Kidney epithelial cell (primary cell): ENCODE data around the gene TBC1D12. TPM values are rescaled to one million over a fixed set of nuclear protein-coding genes. Genes with fewer than 3 reads are reported as not detected.

Experiments
- DNase-seq: peaks from one replicate; pipeline ENCODE4 v3.0.0-alpha.2; 2010; ENCODE audit warnings: low read depth
- H3K27me3 ChIP-seq: 2 replicates; pipeline ENCODE4 v1.6.0; 2011; ENCODE audit warnings: low read length; ENCODE audit not compliant: control insufficient read depth, insufficient read depth
- H3K36me3 ChIP-seq: 2 replicates; pipeline ENCODE4 v1.5.1; 2011; ENCODE audit warnings: low read length; ENCODE audit not compliant: control insufficient read depth, insufficient read depth
- H3K4me3 ChIP-seq: 2 replicates; pipeline ENCODE4 v1.5.1; 2011; ENCODE audit warnings: low read depth, mild to moderate bottlenecking, control low read depth, low read length
- CTCF ChIP-seq: IDR thresholded peaks from 2 replicates; pipeline ENCODE4 v1.5.1; 2011; ENCODE audit warnings: mild to moderate bottlenecking, moderate library complexity, low read length, control low read depth, inconsistent platforms; ENCODE audit not compliant: insufficient read depth, poor library complexity, severe bottlenecking
- total RNA-seq: library from RNA; depleted of rRNA; stranded (reverse); fragments of >200 nt; gene quantifications from 2 replicates; pipeline ENCODE4 v1.2.3, GENCODE V29; 2015

The TBC1D12 gene
- 6.7 and 14.2 TPM in 2 replicates for total RNA-seq

- Histone ChIP-seq H3K36me3 (no peaks in the 10 kb centered on the region), H3K4me3 (peak within 1 kb of the TSS; percentile 83), H3K27me3 (no peaks in the 10 kb centered on the region)
- no peak for TF ChIP-seq CTCF
- DNase-seq, result peak; percentile 89
Measured at GRCh38 chr10:94402204-94402842, at the start of gene TBC1D12. Gene TBC1D12 (plus strand): TSS chr10:94402541. CDS start chr10:94402614, 73 bp downstream.

- no peaks in the 10 kb centered on the region for H3K27me3 ChIP-seq
- no peak for TF ChIP-seq CTCF
- no peak for DNase-seq
- H3K36me3 ChIP-seq, result peaks cover 1% of the 10 kb centered on the region
- no peak overlapping the region for H3K4me3 ChIP-seq
Measured at GRCh38 chr10:94353336-94353735, 49.0 kb upstream of the TBC1D12 start.

DNA sequence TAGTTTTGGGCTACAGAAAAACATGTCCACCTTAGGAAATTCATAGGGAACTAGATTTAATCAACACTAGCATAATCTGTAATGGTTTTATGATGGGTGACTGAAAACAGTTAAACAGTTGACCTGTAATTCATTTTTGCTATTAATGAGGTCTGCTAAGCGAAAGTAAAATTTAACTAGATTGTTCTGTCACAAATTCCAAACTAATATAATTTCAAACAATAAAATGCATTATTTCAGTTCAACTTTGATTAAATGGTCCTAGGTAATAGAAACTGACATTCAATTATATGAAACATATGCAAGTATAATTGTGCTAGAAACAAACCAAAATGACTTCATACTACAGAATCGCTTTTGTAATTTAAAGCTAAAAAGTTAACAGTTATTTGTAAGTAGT lies 46.5 kb upstream of the TBC1D12 start:
- Histone ChIP-seq H3K36me3 (peaks cover 1% of the 10 kb centered on the region), H3K27me3 (no peaks in the 10 kb centered on the region), H3K4me3 (no peak overlapping the region)
- no peak for TF ChIP-seq CTCF
- DNase-seq, result no peak

DNA sequence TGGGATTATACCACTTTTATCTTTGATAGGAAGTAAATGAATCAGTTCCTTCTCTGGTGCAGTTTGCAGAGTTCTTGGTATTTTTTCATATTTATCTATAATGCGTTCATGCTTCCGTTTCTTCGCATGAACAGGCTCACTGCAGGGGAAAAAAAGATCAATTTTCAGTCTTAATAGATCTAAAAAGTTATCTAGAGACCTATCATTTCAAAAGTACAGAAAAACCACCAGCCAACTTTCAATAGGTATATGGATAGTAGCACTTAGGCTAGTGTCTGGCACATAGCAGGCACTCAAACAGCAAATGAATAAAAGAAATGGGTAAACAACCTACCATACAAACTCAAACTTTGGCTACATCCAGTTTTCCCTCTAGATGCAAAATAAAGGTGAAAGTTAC lies 45.1 kb upstream of the TBC1D12 start:
- no peak for TF ChIP-seq CTCF
- Histone ChIP-seq H3K27me3 (no peaks in the 10 kb centered on the region), H3K36me3 (no peaks in the 10 kb centered on the region), H3K4me3 (no peak overlapping the region)
- DNase-seq, result no peak

DNA sequence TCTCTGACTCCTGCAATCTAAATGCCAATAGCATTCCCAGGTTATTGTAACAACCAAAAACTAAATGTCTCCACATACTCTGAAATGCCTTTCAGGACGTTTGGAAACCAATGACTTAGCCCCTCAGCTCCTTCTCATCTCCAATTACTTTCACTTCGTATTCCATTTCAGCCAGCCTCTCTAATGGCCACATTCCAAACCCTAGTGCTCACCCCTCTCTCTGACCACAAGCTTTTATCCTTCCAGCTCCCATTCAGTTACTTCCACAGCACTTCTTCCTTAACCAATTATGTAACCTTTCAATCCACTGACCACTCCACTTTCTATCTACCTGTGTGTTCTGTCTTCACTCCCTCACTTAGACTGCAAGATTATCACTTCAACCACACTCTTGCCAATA lies 43.9 kb upstream of the TBC1D12 start:
- Histone ChIP-seq H3K4me3 (no peak overlapping the region), H3K27me3 (no peaks in the 10 kb centered on the region), H3K36me3 (no peaks in the 10 kb centered on the region)
- TF ChIP-seq CTCF, result no peak
- DNase-seq, result peak; percentile 83

- no peak overlapping the region for H3K4me3 ChIP-seq
- no peak for TF ChIP-seq CTCF
- H3K36me3 ChIP-seq, result no peaks in the 10 kb centered on the region
- no peaks in the 10 kb centered on the region for H3K27me3 ChIP-seq
- no peak for DNase-seq
Measured at GRCh38 chr10:94361171-94361794, 41.1 kb upstream of the TBC1D12 start.
